A549 (cell line): ENCODE data around the gene SBNO1.

Experiments
- EP300 ChIP-seq, 2 experiments: fragments of >200 bp; sonication (Bioruptor Twin); formaldehyde crosslinking; IDR thresholded peaks; 2 replicates in 1 of 2; 3 replicates in 1 of 2; pipeline ENCODE4 v1.6.1; 2016 to 2017
- MAZ ChIP-seq: fragments of 150-350 bp; IDR thresholded peaks from 2 replicates; pipeline ENCODE4 v1.6.1; 2014; ENCODE audit warnings: antibody characterized with exemption, low read depth, low read length, borderline replicate concordance
- POLR2AphosphoS2 ChIP-seq: conservative IDR thresholded peaks from 2 replicates; pipeline ENCODE4 v1.6.1; 2012; ENCODE audit warnings: low read length, improper control_type of control experiment, inconsistent platforms
- SMC3 ChIP-seq: fragments of >200 bp; sonication (Bioruptor Twin); formaldehyde crosslinking; IDR thresholded peaks from 3 replicates; pipeline ENCODE4 v1.6.1; 2018; ENCODE audit warnings: inconsistent platforms
- TF ChIP-seq, protein P1 (sequence below): fragments of >200 bp; sonication (Bioruptor Twin); formaldehyde crosslinking; IDR thresholded peaks from 3 replicates; pipeline ENCODE4 v1.5.1; 2016

DNA sequence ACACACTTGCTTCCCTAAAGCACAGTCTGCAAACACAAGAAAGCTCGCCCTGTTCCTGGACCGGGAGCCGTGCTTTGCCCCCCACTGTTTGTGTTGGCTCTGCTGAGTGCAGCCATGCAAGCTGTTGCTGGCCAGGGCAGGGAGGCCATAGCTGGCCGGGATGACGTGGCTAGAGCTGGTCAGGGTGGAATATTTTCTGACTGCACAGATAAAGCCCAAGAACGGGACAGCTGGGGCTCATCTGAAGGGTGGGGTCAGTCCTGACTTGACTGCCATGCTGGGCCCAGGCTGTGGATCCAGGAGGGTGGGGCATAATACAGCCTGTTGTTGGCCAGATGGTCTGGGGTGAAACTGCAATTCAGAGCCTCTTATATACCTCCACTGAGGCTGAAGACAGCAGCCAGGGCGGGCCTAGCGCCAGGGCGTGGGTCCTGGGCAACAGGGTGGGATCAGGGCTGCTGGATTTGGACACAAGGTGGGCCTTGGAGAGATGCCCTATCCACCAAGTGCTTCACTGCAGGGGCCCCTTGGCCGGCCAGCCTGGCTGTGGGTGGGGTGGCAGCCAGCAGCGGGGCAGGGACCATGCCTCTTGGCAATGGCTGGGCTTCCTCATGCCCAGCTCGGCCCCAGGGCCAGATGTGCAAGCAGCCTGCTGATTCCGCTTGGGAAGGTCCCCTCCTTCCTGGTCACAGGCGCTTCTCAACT, 34.1 kb upstream of the SBNO1 start:
- TF ChIP-seq SMC3: no peak
- TF ChIP-seq POLR2AphosphoS2: no peak
- no peak for TF ChIP-seq EP300 (IDR thresholded peaks at IDR 0.05)
- TF ChIP-seq, protein P1, sequence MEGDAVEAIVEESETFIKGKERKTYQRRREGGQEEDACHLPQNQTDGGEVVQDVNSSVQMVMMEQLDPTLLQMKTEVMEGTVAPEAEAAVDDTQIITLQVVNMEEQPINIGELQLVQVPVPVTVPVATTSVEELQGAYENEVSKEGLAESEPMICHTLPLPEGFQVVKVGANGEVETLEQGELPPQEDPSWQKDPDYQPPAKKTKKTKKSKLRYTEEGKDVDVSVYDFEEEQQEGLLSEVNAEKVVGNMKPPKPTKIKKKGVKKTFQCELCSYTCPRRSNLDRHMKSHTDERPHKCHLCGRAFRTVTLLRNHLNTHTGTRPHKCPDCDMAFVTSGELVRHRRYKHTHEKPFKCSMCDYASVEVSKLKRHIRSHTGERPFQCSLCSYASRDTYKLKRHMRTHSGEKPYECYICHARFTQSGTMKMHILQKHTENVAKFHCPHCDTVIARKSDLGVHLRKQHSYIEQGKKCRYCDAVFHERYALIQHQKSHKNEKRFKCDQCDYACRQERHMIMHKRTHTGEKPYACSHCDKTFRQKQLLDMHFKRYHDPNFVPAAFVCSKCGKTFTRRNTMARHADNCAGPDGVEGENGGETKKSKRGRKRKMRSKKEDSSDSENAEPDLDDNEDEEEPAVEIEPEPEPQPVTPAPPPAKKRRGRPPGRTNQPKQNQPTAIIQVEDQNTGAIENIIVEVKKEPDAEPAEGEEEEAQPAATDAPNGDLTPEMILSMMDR: no peak
- TF ChIP-seq MAZ: no peak
